ENCODE data around the gene UFM1. TPM values are rescaled to one million over a fixed set of nuclear protein-coding genes. Genes with fewer than 3 reads are reported as not detected.

The UFM1 gene
- total and polyA plus RNA-seq, 2 of the 4 experiments (the other 2 are of a cell fraction): 43.5 to 94.5 TPM

- Histone ChIP-seq H3K79me1 (ENCODE audit: low read depth in 1 of 2, low read length in 2 of 2) (no peaks in the 10 kb centered on the region), H2BK15ac (ENCODE audit: low read depth, low read length) (no peak overlapping the region), H3K18ac (ENCODE audit: low read depth, low read length) (no peak overlapping the region), H2AK5ac (ENCODE audit: low read depth, low read length) (no peak overlapping the region), H3K4me3 (ENCODE audit: insufficient read depth, low read depth, low read length) (no peak overlapping the region), H3K27ac (ENCODE audit: insufficient read depth, low read length) (no peak overlapping the region), H4K5ac (ENCODE audit: low read depth, low read length) (no peak overlapping the region), H2BK20ac (ENCODE audit: low read depth, low read length) (no peak overlapping the region), H4K91ac (ENCODE audit: insufficient read depth, low read depth, low read length) (no peak overlapping the region), H3K27me3 (ENCODE audit: control insufficient read depth, insufficient read depth, low read length) (no peaks in the 10 kb centered on the region), H4K20me1 (ENCODE audit: insufficient read depth, low read length) (no peaks in the 10 kb centered on the region), H3K56ac (ENCODE audit: extremely low read depth, insufficient read depth, low read length) (no peak overlapping the region), H2BK5ac (ENCODE audit: low read depth, low read length, poor library complexity, severe bottlenecking) (no peak overlapping the region), H3K9ac (ENCODE audit: low read depth, low read length) (no peak overlapping the region), H3K14ac (replicated peaks; ENCODE audit: low read depth, low read length) (no peak overlapping the region), H4K8ac (ENCODE audit: low read depth in 2 of 2, low read length in 2 of 2) (no peak overlapping the region), H3K4ac (ENCODE audit: low read depth, low read length) (no peak overlapping the region), H3K4me2 (ENCODE audit: low read depth, low read length) (no peak overlapping the region), H2BK120ac (ENCODE audit: low read depth, low read length) (no peak overlapping the region), H3K9me1 (ENCODE audit: insufficient read depth, low read length) (no peaks in the 10 kb centered on the region), H2AFZ (replicated peaks; ENCODE audit: low read length, poor library complexity) (no peak overlapping the region), H3K4me1 (ENCODE audit: control insufficient read depth, insufficient read depth, low read length) (no peaks in the 10 kb centered on the region), H3K36me3 (ENCODE audit: control insufficient read depth, insufficient read depth, low read length) (no peaks in the 10 kb centered on the region), H3K9me3 (ENCODE audit: control insufficient read depth, insufficient read depth, low read length) (no peaks in the 10 kb centered on the region), H3K23ac (ENCODE audit: low read depth, low read length) (no peak overlapping the region), H2AK9ac (replicated peaks; ENCODE audit: low read depth, low read length, poor library complexity) (no peak overlapping the region)
- in situ Hi-C loops (cut with MboI; ENCODE audit: low sequenced_read_pairs): no loop called here
- intact Hi-C loops (cut with micrococcal nuclease): no loop called here
- BruUV-seq (replicated peaks): no TSS peak
- ChIA-PET CTCF (no interaction called here), POLR2A (ENCODE audit: unreplicated experiment) (no interaction called here)
- no CpG with 5 or more reads among the region's 2 CpGs for WGBS, 2 experiments (ENCODE audit: extremely low coverage in 2 of 2, insufficient read length in 1 of 2)
- DNase-seq (peak; percentile 63), ATAC-seq (ENCODE audit: low read depth) (no peak)
- TF ChIP-seq SMC3 (IDR thresholded peaks at IDR 0.05; ENCODE audit: low read depth, low read length): no peak
- TF ChIP-seq CEBPB (IDR thresholded peaks at IDR 0.05; ENCODE audit: low read depth, low read length): peak; percentile 86
- dilution Hi-C loops (cut with HindIII; ENCODE audit: low sequenced_read_pairs, unreplicated experiment): no loop called here
These were observed 40.9 kb upstream of the UFM1 start for GRCh38 chr13:38308736-38309135.
